NCI-H2029 (cell line): ENCODE data around the gene OR7G2.
"Not testable (repeated sequence)": the region's sequence is repeated elsewhere in the genome, so short reads cannot be mapped to it uniquely, and the experiment has no call there.

Experiments used
- DNase-seq: peaks from one replicate; lab custom pipeline; 2025; lab: John Stamatoyannopoulos, UW

The OR7G2 gene

DNA sequence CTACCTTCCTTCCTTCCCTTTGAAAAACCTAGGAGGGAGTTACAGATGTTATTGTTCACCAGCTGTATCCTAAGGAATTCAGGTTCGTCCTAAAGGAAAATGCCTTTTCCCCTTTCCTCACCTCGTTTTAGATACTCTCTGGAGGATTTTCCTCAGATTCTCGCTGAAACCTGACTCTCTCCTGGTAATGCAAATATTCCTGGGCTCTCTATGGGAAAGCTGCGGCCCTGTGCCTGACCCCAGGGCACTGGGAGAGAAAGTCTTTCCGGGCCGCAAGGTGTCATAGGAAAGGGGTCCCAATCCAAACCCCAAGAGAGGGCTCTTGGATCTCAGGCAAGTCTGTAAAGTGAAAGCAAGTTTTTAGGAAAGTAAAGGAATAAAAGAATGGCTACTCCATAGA lies 33.5 kb downstream of the OR7G2 start:
- no peak for DNase-seq

DNA sequence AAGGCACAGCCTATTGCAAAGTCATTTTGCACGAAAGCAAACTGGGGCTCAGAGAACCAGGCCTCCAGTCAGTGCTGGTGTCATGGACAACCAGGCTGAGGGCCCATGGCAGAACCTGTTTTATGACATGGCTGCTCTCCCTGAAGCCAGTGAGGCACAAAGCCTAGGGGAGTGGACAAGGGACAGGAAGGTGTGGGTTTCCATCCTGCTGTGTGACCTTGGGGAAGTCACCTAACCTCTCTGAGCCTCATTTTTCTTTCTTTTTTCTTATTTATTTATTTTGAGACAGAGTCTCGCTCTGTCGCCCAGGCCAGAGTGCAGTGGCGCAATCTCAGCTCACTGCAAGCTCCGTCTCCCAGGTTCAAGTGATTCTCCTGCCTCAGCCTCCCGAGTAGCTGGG lies 35.6 kb downstream of the OR7G2 start:
- DNase-seq: not testable (repeated sequence)

DNA sequence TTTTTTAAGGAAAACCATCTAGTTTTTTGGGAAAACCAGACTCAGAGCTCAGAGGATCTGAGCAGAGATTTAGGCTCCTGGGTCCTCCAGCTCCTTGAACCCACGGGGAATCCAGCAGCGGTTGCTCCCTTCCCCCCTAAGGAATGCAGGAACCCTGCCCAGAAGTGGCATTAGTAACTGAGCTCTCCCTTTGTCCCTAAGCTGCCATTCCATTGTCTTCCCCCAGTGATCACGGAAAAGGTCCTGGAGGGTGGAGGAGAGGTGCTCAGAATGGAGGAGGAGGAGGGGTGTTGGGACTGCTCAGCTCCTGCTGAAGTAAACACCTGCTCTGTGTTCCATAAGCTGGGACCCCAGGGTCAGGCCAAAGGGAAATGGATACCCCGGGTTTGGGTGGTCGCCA lies 37.2 kb downstream of the OR7G2 start:
- no peak for DNase-seq

DNA sequence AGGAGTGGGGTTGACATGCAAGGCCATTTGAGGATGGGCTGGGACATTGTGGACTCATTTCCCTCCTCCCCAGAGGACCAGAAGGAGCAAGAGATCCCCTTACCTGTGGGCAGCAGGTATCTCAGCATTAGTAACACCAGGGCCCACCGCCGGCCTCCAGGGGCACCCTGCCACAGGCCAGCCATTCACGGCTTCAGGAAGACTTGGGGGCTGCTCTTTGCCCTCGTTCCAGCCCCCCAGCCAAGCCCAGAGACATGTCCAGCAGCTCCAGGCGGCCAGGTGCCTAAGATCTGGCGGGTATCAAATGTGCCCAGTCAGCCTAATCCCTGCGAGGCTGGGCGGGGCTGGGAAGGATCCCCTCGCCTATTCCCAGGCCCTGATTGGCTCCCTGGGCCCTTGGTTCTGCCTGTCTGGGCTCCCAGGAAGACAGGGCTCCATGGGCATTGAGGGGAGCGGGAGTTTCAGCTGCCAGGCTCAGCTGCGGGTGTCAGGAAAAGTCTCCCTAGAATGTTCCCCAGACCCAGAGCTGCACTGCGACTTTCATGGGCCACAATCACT lies 41.7 kb downstream of the OR7G2 start:
- no peak for DNase-seq

DNA sequence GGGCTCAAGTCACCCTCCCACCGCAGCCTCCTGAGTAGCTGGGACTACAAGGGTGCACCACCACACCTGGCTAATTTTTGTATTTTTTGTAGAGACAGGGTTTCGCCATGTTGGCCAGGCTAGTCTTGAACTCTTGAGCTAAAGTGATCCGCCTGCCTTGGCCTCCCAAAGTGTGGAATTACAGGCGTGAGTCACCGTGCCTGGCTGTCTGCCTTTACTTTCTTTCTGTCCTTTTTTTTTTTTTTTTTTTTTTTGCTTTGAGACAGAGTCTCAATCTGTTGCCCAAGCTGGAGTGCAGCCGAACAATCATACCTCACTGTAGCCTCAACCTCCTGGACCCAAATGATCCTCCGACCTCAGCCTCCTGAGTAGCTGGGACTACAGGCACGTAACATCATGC lies 45.4 kb downstream of the OR7G2 start:
- no peak for DNase-seq

DNA sequence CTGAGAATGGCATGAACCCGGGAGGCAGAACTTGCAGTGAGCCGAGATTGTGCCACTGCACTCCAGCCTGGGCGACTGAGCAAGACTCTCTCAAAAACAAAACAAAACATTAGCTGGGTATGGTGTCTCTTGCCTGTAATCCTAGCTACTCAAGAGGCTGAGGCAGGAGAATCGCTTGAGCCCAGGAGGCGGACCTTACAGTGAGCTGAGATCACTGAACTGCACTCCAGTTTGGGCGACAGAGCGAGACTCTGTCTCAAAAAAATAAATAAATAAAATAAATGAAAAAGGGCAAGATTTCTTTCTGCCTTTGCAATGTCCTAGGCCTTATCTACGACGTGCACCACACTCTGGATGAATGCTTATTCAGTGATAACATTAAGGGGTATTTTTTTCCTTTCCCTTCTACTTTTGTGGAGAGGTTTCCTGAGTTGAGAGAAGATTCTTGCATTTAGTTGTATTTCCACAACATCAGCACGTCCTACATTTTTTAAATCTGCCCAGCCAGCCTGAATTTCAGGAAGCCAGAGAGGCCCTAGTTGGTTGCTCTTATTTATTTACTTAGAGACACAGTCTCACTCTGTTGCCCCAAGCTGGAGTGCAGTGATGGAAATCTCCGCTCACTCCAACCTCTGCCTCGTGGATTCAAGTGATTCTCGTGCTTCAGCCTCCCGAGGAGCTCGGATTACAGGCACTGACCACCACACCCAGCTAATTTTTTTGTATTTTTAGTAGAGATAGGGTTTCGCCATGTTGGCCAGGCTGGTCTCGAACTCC lies 46.5 kb downstream of the OR7G2 start:
- DNase-seq: peak; percentile 6

DNA sequence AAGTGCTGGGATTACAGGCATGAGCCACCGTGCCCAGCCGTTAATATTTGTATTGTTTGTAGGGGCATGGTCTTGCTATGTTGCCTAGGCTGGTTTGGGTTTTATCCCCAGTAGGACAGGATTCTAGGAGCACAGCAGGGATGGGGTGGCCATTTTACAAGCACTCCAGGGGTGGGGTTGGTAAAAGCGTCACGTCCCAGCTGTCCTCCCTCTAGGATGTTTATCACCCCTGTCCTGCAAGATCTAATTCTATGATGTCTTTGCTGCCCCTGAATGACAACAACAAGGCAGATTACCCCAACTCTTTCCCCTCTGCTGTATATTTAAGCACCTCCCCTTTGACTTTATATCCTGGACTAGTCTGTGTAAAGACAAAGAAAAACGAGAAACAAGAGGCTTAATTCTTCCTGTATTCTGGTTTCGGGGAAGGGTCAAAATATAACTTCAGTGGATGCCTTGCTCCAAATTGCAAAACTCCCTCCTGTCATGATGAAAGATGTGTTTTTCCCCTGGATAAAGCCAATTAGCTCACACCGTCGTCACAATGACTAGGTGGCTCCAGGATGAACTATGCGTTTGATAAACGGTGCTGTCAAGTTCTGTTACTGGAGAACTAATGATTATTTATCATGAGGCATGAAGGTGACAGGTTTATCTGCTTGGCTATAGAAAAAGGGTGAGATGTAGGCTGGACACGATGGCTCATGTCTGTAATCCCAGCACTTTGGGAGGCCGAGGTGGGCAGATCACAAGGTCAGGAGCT lies 48.2 kb downstream of the OR7G2 start:
- no peak for DNase-seq

DNA sequence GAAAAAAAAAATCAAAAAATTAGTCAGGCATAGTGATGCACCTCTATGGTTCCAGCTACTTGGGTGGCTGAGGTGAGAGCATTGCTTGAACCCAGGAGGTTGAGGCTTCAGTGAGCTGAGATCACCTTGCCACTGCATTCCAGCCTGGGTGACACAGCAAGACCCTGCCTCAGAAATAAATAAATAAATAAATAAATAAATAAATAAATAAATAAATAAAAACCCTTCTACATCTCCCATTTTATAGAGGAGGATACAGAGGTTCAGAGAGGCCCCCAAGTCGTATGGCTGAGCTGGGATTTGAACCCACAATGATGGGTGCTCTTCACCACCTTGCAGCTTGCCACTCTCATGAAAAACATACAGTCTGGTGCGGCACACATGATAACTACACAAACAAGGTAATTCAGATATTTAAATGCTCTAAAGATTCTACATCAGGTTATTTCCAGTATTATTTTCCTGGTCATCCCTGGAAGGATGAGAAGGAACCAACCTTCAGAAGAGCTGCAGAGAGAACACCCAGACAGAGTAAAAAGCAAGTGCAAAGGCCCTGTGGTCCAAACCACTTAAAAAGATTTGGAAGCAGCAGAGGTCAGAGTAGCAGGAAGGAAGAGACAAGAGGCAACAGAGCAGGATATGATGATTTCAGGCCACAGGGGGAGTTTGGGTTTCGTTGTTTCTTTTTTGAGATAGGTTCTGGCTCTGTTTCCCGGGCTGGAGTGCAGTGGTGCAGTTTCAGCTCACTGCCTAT lies 49.6 kb downstream of the OR7G2 start:
- DNase-seq: no peak

DNA sequence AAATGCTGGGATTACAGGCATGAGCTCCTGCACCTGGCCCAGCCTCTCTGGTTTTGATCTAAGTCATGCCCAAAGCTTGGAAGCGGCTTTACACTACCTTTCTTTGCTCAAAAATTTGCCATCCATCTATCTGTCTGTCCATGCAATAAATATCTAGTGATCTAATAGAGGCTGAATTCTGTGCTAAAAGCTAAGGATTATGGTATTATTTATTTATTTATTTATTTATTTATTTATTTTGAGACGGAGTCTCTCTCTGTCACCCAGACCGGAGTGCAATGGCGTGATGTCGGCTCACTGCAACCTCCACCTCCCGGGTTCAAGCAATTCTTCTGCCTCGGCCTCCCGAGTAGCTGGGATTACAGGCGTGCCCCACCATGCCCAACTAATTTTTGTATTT lies 51.1 kb downstream of the OR7G2 start:
- not testable (repeated sequence) for DNase-seq

DNA sequence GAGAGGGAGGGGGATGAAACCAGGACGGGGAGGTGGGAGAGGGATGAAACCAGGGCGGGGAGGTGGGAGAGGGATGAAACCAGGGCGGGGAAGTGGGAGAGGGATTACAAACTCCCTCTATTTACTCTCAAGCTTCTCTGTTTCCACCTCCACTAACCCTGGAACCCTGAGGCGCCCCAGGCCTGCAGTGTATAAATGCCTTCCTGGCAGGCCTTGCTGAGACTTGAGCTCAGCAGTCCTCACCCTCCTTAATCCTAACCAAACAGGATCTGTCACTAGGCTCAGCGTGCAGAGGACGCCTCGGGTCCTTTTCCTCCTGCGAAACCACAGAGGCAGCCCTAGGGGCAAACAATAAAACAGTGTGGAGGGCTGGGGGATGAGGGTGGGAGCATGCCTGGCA lies 52.5 kb downstream of the OR7G2 start:
- no peak for DNase-seq

DNA sequence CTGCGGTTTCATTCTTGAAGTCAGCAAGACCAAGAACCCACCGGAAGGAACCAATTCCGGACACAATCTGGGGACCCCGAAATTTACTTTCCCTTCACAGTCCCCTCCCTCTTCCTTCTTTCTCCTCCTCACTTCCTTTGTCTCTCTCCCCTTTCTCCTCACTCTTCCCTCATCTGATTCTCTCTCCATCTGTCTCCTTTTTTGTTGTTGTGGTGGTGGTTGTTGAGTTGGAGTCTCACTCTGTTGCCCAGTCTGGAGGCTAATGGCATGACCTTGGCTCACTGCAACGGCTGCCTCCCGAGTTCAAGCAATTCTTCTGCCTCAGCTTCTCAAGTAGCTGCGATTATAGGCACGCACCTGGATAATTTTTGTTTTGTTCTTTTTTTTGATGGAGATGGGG lies 53.1 kb downstream of the OR7G2 start:
- no peak for DNase-seq

DNA sequence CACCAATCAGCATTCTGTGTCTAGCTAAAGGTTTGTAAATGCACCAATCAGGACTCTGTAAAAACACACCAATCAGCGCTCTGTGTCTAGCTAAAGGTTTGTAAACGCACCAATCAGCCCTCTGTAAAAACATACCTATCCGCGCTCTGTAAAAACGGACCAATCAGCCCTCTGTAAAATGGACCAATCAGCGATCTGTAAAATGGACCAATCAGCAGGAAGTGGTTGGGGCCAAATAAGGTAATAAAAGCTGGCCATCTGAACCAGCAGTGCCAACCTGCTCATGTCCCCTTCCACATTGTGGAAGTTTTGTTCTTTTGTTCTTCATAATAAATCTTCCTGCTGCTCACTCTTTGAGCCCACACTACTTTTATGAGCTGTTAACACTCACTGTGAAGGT lies 53.6 kb downstream of the OR7G2 start:
- not testable (repeated sequence) for DNase-seq

DNA sequence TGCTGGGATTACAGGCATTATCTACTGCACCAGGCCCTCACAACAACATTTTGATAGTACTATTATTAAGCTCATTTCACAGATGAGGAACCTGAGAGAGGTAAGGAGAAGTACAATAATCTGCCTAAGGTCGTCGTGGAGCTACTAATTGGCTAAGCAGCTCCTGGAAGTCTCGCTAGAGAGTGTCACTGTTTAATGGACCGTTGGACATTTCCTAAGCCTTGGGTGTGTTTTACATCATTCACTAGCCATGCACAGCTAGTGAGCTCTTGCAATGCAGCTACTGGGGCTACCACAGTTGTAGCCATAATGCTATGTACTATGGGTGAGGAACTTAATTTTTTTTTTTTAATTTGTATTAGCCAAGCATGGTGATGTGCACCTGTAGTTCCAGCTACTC lies 54.4 kb downstream of the OR7G2 start:
- DNase-seq: no peak
